ENCODE results near the gene PAX5.

PAX5 gene

DNA sequence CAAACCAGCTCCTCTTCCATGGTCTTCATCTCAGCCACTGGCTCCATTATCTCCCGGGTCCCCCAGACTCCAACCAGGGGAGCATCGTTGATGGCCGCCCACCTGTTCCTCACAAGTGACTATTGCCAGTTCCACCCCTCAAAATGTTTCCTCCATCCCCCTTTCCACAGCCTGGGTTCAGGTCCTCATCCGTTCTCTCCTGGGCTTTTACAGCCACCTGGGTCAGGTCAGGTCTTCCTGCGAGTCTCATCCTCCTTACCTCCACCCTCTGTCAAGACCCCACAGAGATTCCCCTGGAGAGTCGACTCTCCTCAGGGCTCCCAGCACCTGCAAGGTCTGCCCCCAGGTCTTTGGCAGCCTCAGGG, 133.2 kb downstream of the PAX5 start:
- POLR2A ChIA-PET, result no interaction called here
- no peak for TF ChIP-seq SUZ12 (IDR thresholded peaks at IDR 0.05)
- no peak for TF ChIP-seq LEF1 (IDR thresholded peaks at IDR 0.05; ENCODE audit: borderline replicate concordance)
- TF ChIP-seq, protein P1, sequence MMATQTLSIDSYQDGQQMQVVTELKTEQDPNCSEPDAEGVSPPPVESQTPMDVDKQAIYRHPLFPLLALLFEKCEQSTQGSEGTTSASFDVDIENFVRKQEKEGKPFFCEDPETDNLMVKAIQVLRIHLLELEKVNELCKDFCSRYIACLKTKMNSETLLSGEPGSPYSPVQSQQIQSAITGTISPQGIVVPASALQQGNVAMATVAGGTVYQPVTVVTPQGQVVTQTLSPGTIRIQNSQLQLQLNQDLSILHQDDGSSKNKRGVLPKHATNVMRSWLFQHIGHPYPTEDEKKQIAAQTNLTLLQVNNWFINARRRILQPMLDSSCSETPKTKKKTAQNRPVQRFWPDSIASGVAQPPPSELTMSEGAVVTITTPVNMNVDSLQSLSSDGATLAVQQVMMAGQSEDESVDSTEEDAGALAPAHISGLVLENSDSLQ (IDR thresholded peaks at IDR 0.05), result no peak
- no peak for TF ChIP-seq ZNF384 (IDR thresholded peaks at IDR 0.05)
- TF ChIP-seq BHLHE40 (IDR thresholded peaks at IDR 0.05; ENCODE audit: borderline replicate concordance), result no peak
- TF ChIP-seq FOXM1 (IDR thresholded peaks at IDR 0.05; ENCODE audit: borderline replicate concordance), result no peak
- no peak for TF ChIP-seq SP1 (IDR thresholded peaks at IDR 0.05)
- TF ChIP-seq L3MBTL2 (conservative IDR thresholded peaks at IDR 0.05), result no peak
- TF ChIP-seq ELF4 (IDR thresholded peaks at IDR 0.05), result no peak
- no peak for TF ChIP-seq FOXA1 (IDR thresholded peaks at IDR 0.05)
- TF ChIP-seq TARDBP (IDR thresholded peaks at IDR 0.05), result no peak
- TF ChIP-seq FOXK2 (IDR thresholded peaks at IDR 0.05), result no peak
- no peak for DNase-seq (ENCODE audit: extremely low spot score)
- CTCF ChIA-PET, result no interaction called here

- no peak for DNase-seq (ENCODE audit: extremely low spot score)
- ChIA-PET CTCF (no interaction called here), POLR2A (no interaction called here)
- TF ChIP-seq, protein P1 (IDR thresholded peaks at IDR 0.05), result no peak
- TF ChIP-seq FOXA1 (IDR thresholded peaks at IDR 0.05) (no peak), ZNF384 (IDR thresholded peaks at IDR 0.05) (no peak), ELF4 (IDR thresholded peaks at IDR 0.05) (no peak), FOXK2 (IDR thresholded peaks at IDR 0.05) (no peak), HDGF (IDR thresholded peaks at IDR 0.05; ENCODE audit: borderline replicate concordance) (no peak), CTBP1 (IDR thresholded peaks at IDR 0.05; ENCODE audit: borderline replicate concordance) (no peak), SUZ12 (IDR thresholded peaks at IDR 0.05) (no peak), ARNT (IDR thresholded peaks at IDR 0.05) (no peak), FOXM1 (IDR thresholded peaks at IDR 0.05; ENCODE audit: borderline replicate concordance) (no peak), BHLHE40 (IDR thresholded peaks at IDR 0.05; ENCODE audit: borderline replicate concordance) (no peak), NFRKB (IDR thresholded peaks at IDR 0.05) (no peak), L3MBTL2 (conservative IDR thresholded peaks at IDR 0.05) (no peak), TARDBP (IDR thresholded peaks at IDR 0.05) (no peak)
These were observed 133.8 kb downstream of the PAX5 start for GRCh38 chr9:36900136-36900855.

GRCh38 chr9:36899406-36899805, 134.7 kb downstream of the PAX5 start:
- no peak for TF ChIP-seq ELF4 (IDR thresholded peaks at IDR 0.05)
- TF ChIP-seq LEF1 (IDR thresholded peaks at IDR 0.05; ENCODE audit: borderline replicate concordance), result no peak
- no peak for TF ChIP-seq BHLHE40 (IDR thresholded peaks at IDR 0.05; ENCODE audit: borderline replicate concordance)
- TF ChIP-seq ARNT (IDR thresholded peaks at IDR 0.05), result no peak
- TF ChIP-seq NFRKB (IDR thresholded peaks at IDR 0.05), result no peak
- DNase-seq (ENCODE audit: extremely low spot score), result no peak
- POLR2A ChIA-PET, result no interaction called here
- CTCF ChIA-PET, result no interaction called here

DNA sequence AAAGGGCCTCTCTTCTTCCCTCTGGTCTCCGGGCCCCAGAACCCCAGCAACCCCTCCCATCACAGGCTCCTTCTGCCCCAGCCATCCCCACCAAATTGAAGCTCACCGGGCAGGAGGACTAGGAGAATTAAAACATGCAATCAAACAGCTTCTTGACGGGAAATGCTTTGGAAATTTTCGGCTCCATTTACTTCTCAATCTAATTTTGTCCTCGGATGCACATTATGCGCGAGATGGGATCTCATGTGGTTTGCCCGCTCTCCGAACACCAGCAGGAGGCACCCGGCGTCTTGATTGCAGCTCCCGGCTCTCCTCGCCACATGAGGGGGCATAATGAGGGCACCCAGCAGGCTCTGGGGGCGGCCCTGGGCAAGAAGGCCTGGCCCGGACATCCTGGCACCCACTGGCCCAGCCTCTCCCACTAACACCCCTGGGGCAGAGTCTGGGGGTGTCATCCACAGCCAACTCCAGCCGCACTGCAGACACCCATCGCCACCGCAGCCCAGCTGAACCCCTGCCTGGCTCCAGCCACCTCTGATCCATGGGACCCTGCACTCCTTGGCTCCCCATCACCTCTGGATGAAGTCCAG, 135.5 kb downstream of the PAX5 start:
- ChIA-PET CTCF (interaction anchor here (1.1 kb wide), 1 partner anchor 24 kb away, joined by 3 read pairs; no protein-coding TSS in a partner anchor), POLR2A (no interaction called here)
- DNase-seq (ENCODE audit: extremely low spot score), result no peak
- TF ChIP-seq ARNT (IDR thresholded peaks at IDR 0.05), result no peak
- no peak for TF ChIP-seq LEF1 (IDR thresholded peaks at IDR 0.05; ENCODE audit: borderline replicate concordance)
- TF ChIP-seq FOXM1 (IDR thresholded peaks at IDR 0.05; ENCODE audit: borderline replicate concordance), result no peak
- TF ChIP-seq ELF4 (IDR thresholded peaks at IDR 0.05), result no peak
- no peak for TF ChIP-seq FOXA1 (IDR thresholded peaks at IDR 0.05)
- TF ChIP-seq TARDBP (IDR thresholded peaks at IDR 0.05), result no peak
- no peak for TF ChIP-seq FOXK2 (IDR thresholded peaks at IDR 0.05)
- no peak for TF ChIP-seq NFRKB (IDR thresholded peaks at IDR 0.05)

- no peak for DNase-seq (ENCODE audit: extremely low spot score)
- ChIA-PET CTCF (interaction anchor here (1.1 kb wide), 1 partner anchor 25 kb away, joined by 3 read pairs; no protein-coding TSS in a partner anchor), POLR2A (no interaction called here)
- TF ChIP-seq L3MBTL2 (conservative IDR thresholded peaks at IDR 0.05), result no peak
- TF ChIP-seq ELF4 (IDR thresholded peaks at IDR 0.05), result no peak
- TF ChIP-seq SP1 (IDR thresholded peaks at IDR 0.05), result no peak
These were observed 136.6 kb downstream of the PAX5 start for GRCh38 chr9:36897478-36897877.

- TF ChIP-seq CTBP1 (IDR thresholded peaks at IDR 0.05; ENCODE audit: borderline replicate concordance) (no peak), SUZ12 (IDR thresholded peaks at IDR 0.05) (no peak), ZNF384 (IDR thresholded peaks at IDR 0.05) (no peak), SP1 (IDR thresholded peaks at IDR 0.05) (no peak), HDGF (IDR thresholded peaks at IDR 0.05; ENCODE audit: borderline replicate concordance) (no peak), FOXA1 (IDR thresholded peaks at IDR 0.05) (no peak), LEF1 (IDR thresholded peaks at IDR 0.05; ENCODE audit: borderline replicate concordance) (no peak), FOXM1 (IDR thresholded peaks at IDR 0.05; ENCODE audit: borderline replicate concordance) (no peak), NFRKB (IDR thresholded peaks at IDR 0.05) (no peak), ARNT (IDR thresholded peaks at IDR 0.05) (no peak), L3MBTL2 (conservative IDR thresholded peaks at IDR 0.05) (no peak), FOXK2 (IDR thresholded peaks at IDR 0.05) (no peak), TARDBP (IDR thresholded peaks at IDR 0.05) (no peak), BHLHE40 (IDR thresholded peaks at IDR 0.05; ENCODE audit: borderline replicate concordance) (no peak), ELF4 (IDR thresholded peaks at IDR 0.05) (no peak)
- TF ChIP-seq, protein P1 (IDR thresholded peaks at IDR 0.05), result no peak
- DNase-seq (ENCODE audit: extremely low spot score), result no peak
- POLR2A ChIA-PET, result no interaction called here
- CTCF ChIA-PET, result interaction anchor here (0.6 kb wide), 1 partner anchor 1541 kb away, joined by 4 read pairs; no protein-coding TSS in a partner anchor
These were observed 137.0 kb downstream of the PAX5 start for GRCh38 chr9:36897019-36897418.
